Activated T-cell treated with anti-CD3 and anti-CD28 coated beads, Interleukin-2, amount 50 U/mL, for 72 hours (primary cell): ENCODE results near the gene RYR1. TPM values are rescaled to one million over a fixed set of nuclear protein-coding genes. Genes with fewer than 3 reads are reported as not detected.
"Not testable (repeated sequence)": the region's sequence is repeated elsewhere in the genome, so short reads cannot be mapped to it uniquely, and the experiment has no call there.

Source experiments
- ATAC-seq, 2 donors: fragments of 150-1000 bp; cut with Tn5 transposase; replicated peaks in 1 of 2; 2 replicates each; pipeline ENCODE4 v1.10.0; 2021; ENCODE audit warnings: moderate library complexity in 2 of 2, mild to moderate bottlenecking in 1 of 2
- DNase-seq, 2 donors: peaks; one replicate each; pipeline ENCODE4 v3.0.0; 2021 to 2022; ENCODE audit warnings: mixed read lengths in 1 of 2
- H3K27ac Mint-ChIP-seq: one replicate; pipeline ENCODE4 v1.8.0; 2022; ENCODE audit warnings: mild to moderate bottlenecking, moderate library complexity, mixed read lengths
- H3K27me3 Mint-ChIP-seq: one replicate; pipeline ENCODE4 v1.8.0; 2022; ENCODE audit warnings: low read depth, mixed read lengths
- H3K36me3 Mint-ChIP-seq, 2 donors: one replicate each; pipeline ENCODE4 v1.8.0; 2022; ENCODE audit warnings: mixed read lengths in 2 of 2, mild to moderate bottlenecking in 1 of 2; ENCODE audit not compliant: insufficient read depth in 2 of 2
- H3K4me1 Mint-ChIP-seq: one replicate; pipeline ENCODE4 v1.8.0; 2022; ENCODE audit warnings: low read depth, mixed read lengths
- H3K4me3 Mint-ChIP-seq, 2 donors: one replicate each; pipeline ENCODE4 v1.8.0; 2022; ENCODE audit warnings: mild to moderate bottlenecking in 2 of 2, mixed read lengths in 2 of 2, moderate library complexity in 2 of 2
- H3K9me3 Mint-ChIP-seq, 2 donors: one replicate each; pipeline ENCODE4 v1.8.0; 2022; ENCODE audit warnings: mixed read lengths in 2 of 2
- total RNA-seq, 2 donors: library from RNA; stranded (reverse); gene quantifications; one replicate each; pipeline ENCODE4 v1.2.3, GENCODE V29; 2022

The RYR1 gene
- total RNA-seq, 2 donors from 2014 or later: 3.3 to 5.3 TPM

DNA sequence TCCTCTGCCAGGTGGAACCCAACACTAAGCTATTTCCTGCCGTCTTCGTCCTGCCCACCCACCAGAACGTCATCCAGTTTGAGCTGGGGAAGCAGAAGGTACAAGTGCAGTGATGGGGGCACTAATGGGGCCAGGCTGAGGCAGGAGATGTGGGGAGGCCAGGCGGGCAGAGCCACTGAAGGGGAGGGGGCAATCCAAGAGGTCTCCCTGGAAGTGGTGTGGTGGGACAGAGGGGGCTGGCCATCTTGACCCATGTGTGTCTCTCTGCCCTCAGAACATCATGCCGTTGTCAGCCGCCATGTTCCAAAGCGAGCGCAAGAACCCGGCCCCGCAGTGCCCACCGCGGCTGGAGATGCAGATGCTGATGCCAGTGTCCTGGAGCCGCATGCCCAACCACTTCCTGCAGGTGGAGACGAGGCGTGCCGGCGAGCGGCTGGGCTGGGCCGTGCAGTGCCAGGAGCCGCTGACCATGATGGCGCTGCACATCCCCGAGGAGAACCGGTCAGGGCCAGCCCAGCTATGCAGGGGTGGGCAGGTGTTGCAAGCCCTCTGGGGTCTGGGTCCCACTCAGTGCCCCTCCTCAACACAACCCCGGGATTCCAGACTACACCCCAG lies 49.6 kb downstream of the RYR1 start:
- Mint-ChIP-seq H3K9me3 (peaks cover 1 to 3% of the 10 kb centered on the region in 2 donors), H3K27me3 (peaks cover 9% of the 10 kb centered on the region), H3K36me3 (peaks cover 0 to 1% of the 10 kb centered on the region in 2 donors), H3K4me1 (no peaks in the 10 kb centered on the region), H3K27ac (no peak overlapping the region), H3K4me3 (no peak overlapping the region)
- DNase-seq (no peak), ATAC-seq (no peak)

GRCh38 chr19:38484747-38485146 lies 51.3 kb downstream of the RYR1 start:
- H3K4me1 Mint-ChIP-seq: no peaks in the 10 kb centered on the region
- H3K9me3 Mint-ChIP-seq: peaks cover 2 to 3% of the 10 kb centered on the region in 2 donors
- no peak overlapping the region for H3K4me3 Mint-ChIP-seq

GRCh38 chr19:38485541-38486285 lies 52.2 kb downstream of the RYR1 start:
- Mint-ChIP-seq H3K4me3 (no peak overlapping the region), H3K4me1 (no peaks in the 10 kb centered on the region), H3K36me3 (peaks cover 0 to 5% of the 10 kb centered on the region in 2 donors), H3K27me3 (peaks cover 21% of the 10 kb centered on the region), H3K27ac (no peak overlapping the region), H3K9me3 (peaks cover 2 to 9% of the 10 kb centered on the region in 2 donors)
- ATAC-seq: no peak
- DNase-seq: no peak

More at GRCh38 chr19:38484747-38485146, 51.3 kb downstream of the RYR1 start:
- DNase-seq (no peak), ATAC-seq (no peak)
- Mint-ChIP-seq H3K36me3 (peaks cover 0 to 2% of the 10 kb centered on the region in 2 donors), H3K27ac (no peak overlapping the region), H3K27me3 (peaks cover 14% of the 10 kb centered on the region)

GRCh38 chr19:38486731-38487336 lies 53.3 kb downstream of the RYR1 start:
- H3K27me3 Mint-ChIP-seq: peaks cover 25% of the 10 kb centered on the region
- no peaks in the 10 kb centered on the region for H3K4me1 Mint-ChIP-seq

DNA sequence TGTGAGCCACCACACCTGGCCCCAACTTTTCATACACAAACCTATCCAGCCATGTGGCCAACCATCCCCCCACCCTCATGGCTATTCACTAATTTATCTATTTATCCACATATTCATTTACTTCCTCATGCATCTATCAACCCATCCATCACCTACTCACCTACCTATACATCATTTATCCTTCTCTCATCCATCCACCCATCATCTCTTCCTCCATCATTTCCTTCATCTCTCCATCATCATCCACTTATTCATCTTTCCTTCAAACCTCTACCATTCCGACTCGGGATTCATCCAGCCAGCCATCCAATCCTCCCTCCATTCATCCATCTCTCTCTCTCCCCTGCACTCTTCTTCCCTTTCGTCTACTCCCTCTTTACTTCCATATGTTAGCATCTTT lies 54.6 kb downstream of the RYR1 start:
- Mint-ChIP-seq H3K27ac (no peak overlapping the region), H3K9me3 (peaks cover 2 to 9% of the 10 kb centered on the region in 2 donors), H3K36me3 (peaks cover 0 to 7% of the 10 kb centered on the region in 2 donors), H3K4me1 (no peaks in the 10 kb centered on the region), H3K4me3 (no peak overlapping the region), H3K27me3 (peaks cover 32% of the 10 kb centered on the region)
- DNase-seq (no peak), ATAC-seq (no peak)

More at GRCh38 chr19:38486731-38487336, 53.3 kb downstream of the RYR1 start:
- Mint-ChIP-seq H3K27ac (no peak overlapping the region), H3K9me3 (peaks cover 2 to 9% of the 10 kb centered on the region in 2 donors), H3K36me3 (peaks cover 0 to 7% of the 10 kb centered on the region in 2 donors), H3K4me3 (no peak overlapping the region)
- no peak for ATAC-seq
- no peak for DNase-seq

DNA sequence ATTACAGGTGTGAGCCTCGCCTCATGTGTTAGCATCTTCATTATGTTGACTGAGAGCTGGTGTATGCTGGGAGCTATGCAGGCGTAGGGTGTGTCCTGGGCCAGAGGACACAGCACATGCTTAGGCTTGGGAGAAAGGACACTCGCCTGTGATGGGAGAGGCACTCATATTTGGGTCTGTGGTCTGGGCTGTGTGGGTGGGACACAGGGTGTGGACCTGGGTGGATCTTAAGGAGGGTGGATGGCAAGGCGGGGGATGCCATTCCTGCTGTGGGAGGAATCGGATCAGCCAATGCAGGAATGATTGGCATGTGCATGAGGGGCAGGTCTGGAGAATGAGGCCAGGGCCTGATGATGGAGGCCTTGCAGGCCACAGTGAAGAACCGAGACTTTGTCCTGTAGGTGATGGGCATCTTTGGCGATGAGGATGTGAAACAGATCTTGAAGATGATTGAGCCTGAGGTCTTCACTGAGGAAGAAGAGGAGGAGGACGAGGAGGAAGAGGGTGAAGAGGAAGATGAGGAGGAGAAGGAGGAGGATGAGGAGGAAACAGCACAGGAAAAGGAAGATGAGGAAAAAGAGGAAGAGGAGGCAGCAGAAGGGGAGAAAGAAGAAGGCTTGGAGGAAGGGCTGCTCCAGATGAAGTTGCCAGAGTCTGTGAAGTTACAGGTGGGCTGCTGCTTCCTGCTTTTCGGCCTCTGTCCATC lies 55.4 kb downstream of the RYR1 start:
- DNase-seq (no peak), ATAC-seq (no peak)
- Mint-ChIP-seq H3K4me3 (no peak overlapping the region), H3K9me3 (peaks cover 2 to 9% of the 10 kb centered on the region in 2 donors), H3K27ac (no peak overlapping the region), H3K36me3 (peaks cover 0 to 7% of the 10 kb centered on the region in 2 donors), H3K27me3 (peaks cover 32% of the 10 kb centered on the region), H3K4me1 (no peaks in the 10 kb centered on the region)

- ATAC-seq (no peak), DNase-seq (no peak)
- Mint-ChIP-seq H3K27me3 (peaks cover 32% of the 10 kb centered on the region), H3K27ac (no peak overlapping the region), H3K4me1 (no peaks in the 10 kb centered on the region), H3K36me3 (peaks cover 0 to 7% of the 10 kb centered on the region in 2 donors), H3K9me3 (peaks cover 2 to 9% of the 10 kb centered on the region in 2 donors), H3K4me3 (no peak overlapping the region)
Observed at GRCh38 chr19:38490861-38491260, 57.4 kb downstream of the RYR1 start.

- DNase-seq (no peak), ATAC-seq (no peak)
- H3K27ac Mint-ChIP-seq: no peak overlapping the region
- peaks cover 0 to 7% of the 10 kb centered on the region in 2 donors for H3K36me3 Mint-ChIP-seq
- peaks cover 2 to 7% of the 10 kb centered on the region in 2 donors for H3K9me3 Mint-ChIP-seq
- no peak overlapping the region for H3K4me3 Mint-ChIP-seq
- no peaks in the 10 kb centered on the region for H3K4me1 Mint-ChIP-seq
- peaks cover 25% of the 10 kb centered on the region for H3K27me3 Mint-ChIP-seq
Observed at GRCh38 chr19:38492181-38492813, 58.8 kb downstream of the RYR1 start.

GRCh38 chr19:38494379-38494778 lies 60.9 kb downstream of the RYR1 start:
- no peak for DNase-seq
- Mint-ChIP-seq H3K9me3 (peaks cover 0 to 7% of the 10 kb centered on the region in 2 donors), H3K4me3 (no peak overlapping the region), H3K4me1 (no peaks in the 10 kb centered on the region), H3K27ac (no peak overlapping the region), H3K27me3 (peaks cover 18% of the 10 kb centered on the region), H3K36me3 (peaks cover 0 to 5% of the 10 kb centered on the region in 2 donors)
- ATAC-seq: no peak

- H3K27ac Mint-ChIP-seq, DNase-seq, H3K36me3 Mint-ChIP-seq, H3K4me3 Mint-ChIP-seq, ATAC-seq, H3K4me1 Mint-ChIP-seq, H3K9me3 Mint-ChIP-seq: not testable (repeated sequence)
- peaks cover 14% of the 10 kb centered on the region for H3K27me3 Mint-ChIP-seq
Observed at GRCh38 chr19:38495375-38495774, 61.9 kb downstream of the RYR1 start.

DNA sequence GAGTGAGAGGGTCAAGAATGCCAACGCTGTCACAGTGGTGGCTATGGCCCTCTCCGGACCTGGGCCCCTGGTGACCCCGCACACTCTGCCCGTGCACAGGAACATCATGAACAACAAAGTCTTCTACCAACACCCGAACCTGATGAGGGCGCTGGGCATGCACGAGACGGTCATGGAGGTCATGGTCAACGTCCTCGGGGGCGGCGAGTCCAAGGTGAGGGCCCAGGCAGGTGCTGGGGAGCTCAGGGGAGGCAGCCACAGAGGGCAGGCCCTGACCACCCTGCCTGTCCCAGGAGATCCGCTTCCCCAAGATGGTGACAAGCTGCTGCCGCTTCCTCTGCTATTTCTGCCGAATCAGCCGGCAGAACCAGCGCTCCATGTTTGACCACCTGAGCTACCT lies 62.6 kb downstream of the RYR1 start:
- no peak overlapping the region for H3K27ac Mint-ChIP-seq
- H3K27me3 Mint-ChIP-seq: peaks cover 7% of the 10 kb centered on the region
- H3K36me3 Mint-ChIP-seq: no peaks in the 10 kb centered on the region
- no peak overlapping the region for H3K4me3 Mint-ChIP-seq
- DNase-seq: no peak
- no peak for ATAC-seq
- no peaks in the 10 kb centered on the region for H3K9me3 Mint-ChIP-seq
- H3K4me1 Mint-ChIP-seq: no peaks in the 10 kb centered on the region

GRCh38 chr19:38496603-38497487 lies 63.4 kb downstream of the RYR1 start:
- DNase-seq (no peak), ATAC-seq (no peak)
- H3K27me3 Mint-ChIP-seq: peaks cover 7% of the 10 kb centered on the region
- H3K9me3 Mint-ChIP-seq: no peaks in the 10 kb centered on the region
- no peak overlapping the region for H3K4me3 Mint-ChIP-seq
- no peaks in the 10 kb centered on the region for H3K4me1 Mint-ChIP-seq
- H3K36me3 Mint-ChIP-seq: no peaks in the 10 kb centered on the region
- H3K27ac Mint-ChIP-seq: no peak overlapping the region
